GM18507 (cell line): ENCODE measurements around the gene FBXL13.

Source experiments
- DNase-seq: peaks from one replicate; pipeline ENCODE4 v3.0.0; 2011; ENCODE audit warnings: low read depth; ENCODE audit not compliant: insufficient read length; ENCODE audit errors: extremely low spot score
- FAIRE-seq: peaks from 2 replicates; lab custom pipeline; 2011; peaks lifted over from hg19 to GRCh38; lab: Jason Lieb, UNC

FBXL13 gene

DNA sequence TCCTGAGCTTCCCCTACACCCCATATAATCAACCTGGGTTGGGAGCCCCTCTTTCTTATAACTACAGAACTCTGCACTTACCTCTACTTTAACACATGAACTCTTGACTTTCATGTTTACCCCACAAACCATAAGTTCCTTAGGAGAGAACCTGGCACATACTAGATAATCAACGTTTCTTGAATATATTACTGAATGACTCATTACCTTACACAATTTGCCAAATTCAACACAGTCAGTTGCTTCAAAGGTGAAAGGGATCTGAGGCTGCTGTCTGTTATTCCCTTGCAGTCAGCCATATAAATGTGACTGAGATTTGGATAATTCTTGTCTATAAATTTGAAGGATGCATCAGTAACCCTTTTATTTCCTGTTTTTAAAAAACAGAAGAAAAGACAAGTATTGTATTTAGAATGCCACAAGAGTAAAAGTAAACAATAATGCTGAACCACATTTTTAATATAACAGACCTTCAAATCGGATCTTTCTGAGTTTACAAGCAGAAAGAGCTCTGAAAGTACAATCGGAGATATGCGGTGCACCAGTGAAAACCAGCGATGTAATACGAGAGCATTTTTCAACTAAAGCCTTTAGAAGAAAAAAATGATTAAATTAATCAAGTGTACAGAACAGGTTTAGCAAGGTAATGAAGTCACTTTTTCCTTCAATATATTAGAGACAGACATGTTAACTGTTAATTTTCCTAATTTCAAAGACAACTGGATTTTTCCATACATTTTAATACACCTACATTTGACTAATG lies 191.3 kb downstream of the FBXL13 start:
- FAIRE-seq, result no peak

DNA sequence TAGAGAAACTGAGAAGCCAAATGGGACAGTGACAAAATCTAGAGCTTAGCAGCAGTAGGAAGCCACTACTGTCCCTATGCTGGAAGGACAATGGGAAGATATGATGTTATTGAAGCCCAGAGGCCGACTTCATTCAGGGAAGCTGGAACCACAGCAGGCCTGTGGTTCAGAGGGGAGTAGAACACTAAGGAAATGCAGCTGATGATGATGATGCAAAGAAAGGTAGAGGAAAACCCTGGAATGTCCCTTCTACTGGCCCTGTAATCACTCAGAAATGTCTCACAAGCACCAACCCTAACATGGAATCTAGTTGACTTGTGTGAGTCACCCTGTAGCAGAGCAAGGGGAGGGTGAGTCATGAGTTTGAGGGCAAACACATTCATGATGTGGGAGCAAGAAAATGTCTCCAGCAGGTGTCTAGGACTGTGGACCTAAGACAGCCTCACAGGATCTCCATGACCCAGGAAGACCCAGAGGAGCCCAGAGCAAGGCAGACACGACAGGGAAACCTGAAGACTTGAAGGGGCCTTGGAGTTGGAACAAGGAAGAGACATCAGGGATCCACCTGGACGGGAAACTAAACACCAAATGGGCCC lies 198.8 kb downstream of the FBXL13 start:
- FAIRE-seq (no peak), DNase-seq (no peak)

More for the DNA sequence above, 191.3 kb downstream of the FBXL13 start:
- DNase-seq, result no peak

DNA sequence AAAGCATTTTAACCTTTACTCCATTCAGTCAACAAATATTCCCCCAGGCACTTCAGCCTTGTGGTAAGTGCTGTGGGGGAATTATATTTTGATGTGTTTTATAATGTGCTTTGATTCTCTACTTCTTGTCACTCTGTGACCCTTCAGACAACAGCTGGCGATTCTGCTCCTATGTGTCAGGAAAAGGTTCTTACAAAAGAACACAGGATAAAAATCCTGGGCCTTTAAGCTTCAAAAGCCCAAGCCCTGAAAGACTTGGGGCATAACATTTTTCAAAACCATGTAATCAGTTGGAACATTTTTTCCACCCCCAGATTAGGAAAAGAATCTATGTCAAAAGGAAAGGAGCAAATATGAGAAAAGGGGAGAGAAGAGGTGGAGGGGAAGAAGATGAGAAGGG lies 199.6 kb downstream of the FBXL13 start:
- FAIRE-seq, result no peak
- no peak for DNase-seq

DNA sequence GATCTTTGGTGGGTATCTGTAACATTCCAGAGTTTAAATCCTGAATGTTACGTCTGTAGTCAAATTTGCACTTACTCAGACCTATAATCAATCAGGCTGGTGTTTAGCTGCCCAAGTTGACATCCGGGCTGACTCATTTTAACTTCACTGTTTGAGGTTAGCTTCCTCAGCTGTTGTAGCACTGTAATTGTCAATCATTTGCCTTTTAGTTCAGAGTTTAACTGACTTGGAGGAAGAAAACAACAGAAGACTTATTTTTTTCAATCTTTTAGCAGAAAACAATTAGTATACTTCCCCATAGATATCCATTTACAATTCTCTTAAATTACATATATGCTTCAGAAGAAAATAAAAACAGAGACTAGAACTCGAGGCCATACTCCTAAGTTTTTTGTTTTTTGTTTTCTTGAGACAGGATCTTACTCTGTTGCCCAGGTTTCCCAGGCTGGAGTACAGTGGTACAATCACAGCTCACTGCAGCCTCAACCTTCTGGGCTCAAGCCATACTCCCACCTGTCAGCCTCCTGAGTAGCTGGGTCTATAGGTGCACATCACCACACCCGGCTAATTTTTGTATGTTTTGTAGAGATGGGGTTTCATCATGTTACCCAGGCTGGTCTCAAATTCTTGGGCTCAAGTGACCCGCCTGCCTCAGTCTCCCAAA lies 200.3 kb downstream of the FBXL13 start:
- DNase-seq, result peak; percentile 40
- peak; percentile 87 for FAIRE-seq

GRCh38 chr7:102873470-102874165 lies 201.0 kb downstream of the FBXL13 start:
- FAIRE-seq (no peak), DNase-seq (no peak)

GRCh38 chr7:102872460-102872859 lies 202.1 kb downstream of the FBXL13 start:
- FAIRE-seq (no peak), DNase-seq (no peak)

GRCh38 chr7:102869195-102869594 lies 205.4 kb downstream of the FBXL13 start:
- DNase-seq (no peak), FAIRE-seq (no peak)

GRCh38 chr7:102866535-102867215 lies 207.9 kb downstream of the FBXL13 start:
- FAIRE-seq (no peak), DNase-seq (no peak)

GRCh38 chr7:102864958-102865357 lies 209.6 kb downstream of the FBXL13 start:
- DNase-seq (no peak), FAIRE-seq (no peak)

- DNase-seq, result no peak
- FAIRE-seq, result no peak
Observed at GRCh38 chr7:102860351-102860811, 214.2 kb downstream of the FBXL13 start.

DNA sequence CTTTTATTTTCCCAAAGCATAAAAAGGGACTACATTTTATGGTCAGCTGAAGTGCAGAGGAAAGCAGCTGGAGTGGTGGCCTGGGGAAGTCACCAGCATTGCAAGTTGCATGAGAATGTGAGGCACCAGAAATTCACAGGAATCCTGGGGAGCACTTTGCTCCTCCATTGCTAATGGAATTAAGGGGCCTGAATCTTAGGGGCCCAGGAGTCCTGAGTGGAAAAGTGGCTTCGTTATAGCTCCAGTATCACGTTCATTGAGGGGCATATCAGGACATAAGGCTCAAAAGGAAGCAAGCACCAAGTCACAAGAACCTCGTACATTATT lies 214.8 kb downstream of the FBXL13 start:
- DNase-seq, result no peak
- no peak for FAIRE-seq

- no peak for FAIRE-seq
Observed at GRCh38 chr7:102859084-102859798, 215.4 kb downstream of the FBXL13 start.

DNA sequence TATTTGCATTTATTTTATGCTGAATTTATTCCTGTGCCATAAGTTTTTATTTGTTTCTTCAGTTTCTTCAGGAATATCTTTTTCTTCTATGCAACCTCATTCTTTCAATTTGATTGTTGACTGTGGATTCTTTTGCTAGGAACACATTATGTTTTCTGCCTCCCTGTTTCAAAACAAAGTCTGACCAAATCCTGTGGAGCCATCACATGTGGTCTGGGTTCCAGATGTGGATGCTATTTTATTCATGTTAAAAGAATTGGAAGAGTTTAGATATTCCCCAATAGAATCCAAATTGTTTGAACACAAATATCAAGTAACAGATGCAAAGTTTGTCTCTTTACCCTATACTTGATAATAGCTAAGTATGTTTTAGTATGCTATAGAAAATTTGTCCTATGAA lies 218.6 kb downstream of the FBXL13 start:
- FAIRE-seq (no peak), DNase-seq (no peak)

More at GRCh38 chr7:102859084-102859798, 215.4 kb downstream of the FBXL13 start:
- DNase-seq, result no peak

DNA sequence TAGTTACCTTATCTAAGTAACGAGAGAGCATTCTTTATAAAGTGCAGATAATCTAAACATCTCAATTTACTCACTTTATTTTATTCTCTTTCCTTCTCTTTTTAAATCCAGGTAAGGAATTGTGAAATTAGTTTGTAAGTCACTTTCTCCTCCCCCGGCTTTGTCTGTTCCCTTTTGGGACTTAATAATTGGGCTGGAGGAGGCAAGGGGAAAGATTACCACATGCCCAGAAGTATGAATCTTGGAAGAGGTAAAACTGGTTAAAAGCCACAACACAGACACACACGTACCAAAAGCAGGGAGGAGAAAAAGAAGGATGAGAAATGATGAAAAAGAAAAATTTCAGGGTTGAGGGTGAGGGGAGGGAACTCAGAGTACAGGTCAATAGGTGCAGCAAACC lies 225.1 kb downstream of the FBXL13 start:
- DNase-seq (no peak), FAIRE-seq (no peak)

- no peak for FAIRE-seq
- DNase-seq, result no peak
Observed at GRCh38 chr7:102849079-102849478, 225.5 kb downstream of the FBXL13 start.

DNA sequence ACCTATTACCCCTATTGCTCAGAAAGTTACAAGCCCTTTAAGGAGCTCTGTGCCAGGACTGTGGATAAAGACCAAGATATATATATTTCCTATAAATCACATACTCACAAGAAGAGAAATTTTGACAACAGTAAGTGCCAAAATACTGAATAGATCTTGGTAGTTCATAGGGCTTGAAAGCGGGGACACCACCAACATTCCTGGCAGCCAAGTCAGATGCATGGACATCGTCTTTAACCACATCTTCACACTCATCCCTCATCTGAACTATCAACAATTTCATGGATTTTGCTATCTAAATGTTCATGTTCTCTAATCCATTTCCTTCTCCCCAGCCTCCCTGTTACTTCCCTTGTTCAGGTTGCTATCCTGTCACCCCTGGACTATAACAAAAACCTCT lies 229.2 kb downstream of the FBXL13 start:
- FAIRE-seq, result no peak
- no peak for DNase-seq

DNA sequence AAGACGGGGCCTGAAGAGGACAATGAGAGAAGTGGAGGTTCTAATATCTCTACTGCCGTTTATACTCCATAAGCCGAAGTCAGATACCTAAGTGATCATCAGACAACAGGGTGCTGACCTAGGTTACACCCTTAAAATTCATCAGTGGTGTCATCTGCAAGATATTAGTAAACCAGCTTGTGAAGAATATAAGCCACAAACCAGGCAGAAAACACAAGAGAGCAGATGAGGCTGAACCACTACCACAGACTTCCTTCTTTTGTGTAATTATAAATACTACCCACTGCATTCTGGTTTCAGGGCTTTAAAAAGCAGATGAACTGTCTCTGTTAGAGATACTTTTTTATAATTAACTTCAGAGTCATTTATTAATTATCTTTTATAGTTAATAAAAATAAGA lies 230.7 kb downstream of the FBXL13 start:
- FAIRE-seq (peak; percentile 69), DNase-seq (no peak)

- FAIRE-seq (no peak), DNase-seq (no peak)
Observed at GRCh38 chr7:102842284-102842683, 232.3 kb downstream of the FBXL13 start.

DNA sequence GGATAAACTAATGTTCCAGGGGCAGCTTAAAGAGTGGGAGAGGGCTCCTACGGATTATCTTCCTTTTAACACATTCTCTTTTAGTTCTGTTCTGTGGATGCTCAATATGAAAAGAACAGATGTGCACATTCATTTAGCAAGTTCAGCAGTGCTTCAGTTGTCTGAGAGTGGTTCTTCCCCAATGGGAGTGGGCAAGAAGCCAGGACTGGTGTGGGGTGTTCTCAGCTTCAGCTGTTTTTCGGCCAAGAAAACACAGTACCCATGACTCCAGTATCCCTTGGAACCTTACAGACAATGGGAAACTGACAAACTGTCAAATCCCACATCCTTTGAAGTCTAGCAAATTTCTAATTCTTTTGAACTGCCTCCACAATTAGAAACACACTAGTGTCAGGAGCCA lies 233.3 kb downstream of the FBXL13 start:
- FAIRE-seq (no peak), DNase-seq (no peak)
